NCI-H526 (cell line): ENCODE data around the gene ZNF521.

Experiments
- DNase-seq, 2 experiments: peaks; one replicate each; lab custom pipeline; 2025; lab: John Stamatoyannopoulos, UW

Gene ZNF521

GRCh38 chr18:25075783-25076182, 276.2 kb downstream of the ZNF521 start:
- no peak for DNase-seq

GRCh38 chr18:25075331-25075730, 276.6 kb downstream of the ZNF521 start:
- peak in 1 of 2 experiments; percentile 32 for DNase-seq

GRCh38 chr18:25074925-25075324, 277.0 kb downstream of the ZNF521 start:
- DNase-seq: peak; percentile 18 to 75

- no peak for DNase-seq
Observed at GRCh38 chr18:25072205-25072604, 279.8 kb downstream of the ZNF521 start.

- no peak for DNase-seq
Observed at GRCh38 chr18:25067275-25068025, 284.5 kb downstream of the ZNF521 start.

GRCh38 chr18:25066516-25066915, 285.4 kb downstream of the ZNF521 start:
- DNase-seq: no peak

DNA sequence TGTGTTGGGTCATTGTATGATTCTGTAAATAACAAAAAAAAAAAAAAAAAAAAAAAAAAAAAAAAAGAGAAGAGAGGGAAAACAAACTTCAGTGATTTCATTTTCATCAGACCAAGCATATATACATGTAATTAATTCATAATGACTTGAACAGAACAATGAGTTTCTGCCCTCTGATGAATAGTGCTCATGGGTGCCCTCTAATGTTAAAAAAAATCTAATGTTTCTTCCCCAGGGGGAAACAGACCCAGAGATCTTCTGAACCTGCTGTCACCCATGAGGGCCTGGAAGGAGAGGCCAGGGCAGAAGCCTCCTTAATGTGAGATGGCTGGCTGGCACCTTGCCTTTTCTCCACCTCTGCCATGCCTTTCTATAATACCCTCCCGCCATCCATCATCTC, 289.2 kb downstream of the ZNF521 start:
- no peak for DNase-seq

- no peak for DNase-seq
Observed at GRCh38 chr18:25061395-25061794, 290.6 kb downstream of the ZNF521 start.

DNA sequence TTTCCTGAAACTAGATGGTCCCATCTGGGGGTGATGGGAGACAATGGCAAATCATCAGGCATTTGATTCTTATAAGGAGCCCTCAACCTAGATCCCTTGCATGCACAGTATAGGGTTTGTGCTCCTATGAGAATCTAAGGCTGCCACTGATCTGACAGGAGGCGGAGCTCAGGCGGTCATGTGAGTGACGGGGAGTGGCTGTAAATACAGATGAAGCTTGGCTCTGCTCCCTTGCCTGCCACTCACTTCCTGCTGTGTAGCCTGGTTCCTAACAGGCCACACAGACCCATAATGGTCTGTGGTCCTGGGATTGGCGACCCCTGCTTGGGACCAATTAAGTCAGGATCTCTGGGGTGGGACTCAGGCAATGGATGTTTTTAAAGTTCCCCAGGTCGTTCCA, 293.4 kb downstream of the ZNF521 start:
- no peak for DNase-seq

DNA sequence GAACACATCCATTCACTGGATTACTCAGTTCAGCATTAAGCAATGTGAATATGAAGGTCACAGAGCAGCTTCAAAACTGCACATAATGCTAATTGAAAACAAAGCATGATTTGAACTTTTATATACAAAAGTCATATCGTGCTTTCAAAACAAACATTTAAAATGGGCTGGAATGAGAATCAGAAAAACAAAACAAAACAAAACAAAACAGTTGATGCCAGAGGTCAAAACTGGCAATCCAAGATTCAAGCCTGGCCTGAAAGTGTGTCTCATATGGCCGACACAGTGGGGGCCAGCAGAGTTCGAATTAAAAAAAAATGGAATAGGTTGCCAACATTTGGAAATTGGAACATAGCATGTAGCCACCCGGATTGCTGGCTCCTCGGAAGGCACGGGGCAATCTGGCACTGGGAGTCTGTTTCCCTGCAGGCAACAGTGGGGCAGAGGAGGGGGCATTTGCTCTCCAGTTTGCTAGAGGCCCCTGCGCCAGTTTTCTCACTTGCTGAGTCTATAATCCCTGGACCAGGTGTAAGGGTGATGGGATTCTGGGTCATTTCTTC, 294.4 kb downstream of the ZNF521 start:
- no peak for DNase-seq

- DNase-seq: no peak
Observed at GRCh38 chr18:25056429-25056828, 295.5 kb downstream of the ZNF521 start.

GRCh38 chr18:25055076-25055475, 296.9 kb downstream of the ZNF521 start:
- no peak for DNase-seq

DNA sequence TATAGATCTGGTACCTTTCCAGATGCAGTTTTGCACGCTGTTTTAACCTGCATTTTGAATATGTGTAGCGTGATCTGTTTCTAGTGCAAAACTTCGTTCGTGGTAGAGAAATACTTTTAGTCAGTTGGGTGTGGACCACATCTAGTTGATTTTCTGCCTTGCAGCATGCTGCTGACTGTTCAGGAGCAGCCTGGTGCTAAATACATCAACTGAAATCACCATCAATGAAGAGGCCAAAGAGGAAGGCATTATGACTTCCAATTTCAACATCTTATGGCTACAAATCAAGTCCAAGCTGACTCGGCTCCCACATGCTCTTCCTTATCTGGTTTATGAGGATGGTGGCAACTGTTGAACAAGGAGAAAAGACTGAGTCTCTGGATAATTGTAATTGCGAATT, 298.5 kb downstream of the ZNF521 start:
- DNase-seq: no peak

DNA sequence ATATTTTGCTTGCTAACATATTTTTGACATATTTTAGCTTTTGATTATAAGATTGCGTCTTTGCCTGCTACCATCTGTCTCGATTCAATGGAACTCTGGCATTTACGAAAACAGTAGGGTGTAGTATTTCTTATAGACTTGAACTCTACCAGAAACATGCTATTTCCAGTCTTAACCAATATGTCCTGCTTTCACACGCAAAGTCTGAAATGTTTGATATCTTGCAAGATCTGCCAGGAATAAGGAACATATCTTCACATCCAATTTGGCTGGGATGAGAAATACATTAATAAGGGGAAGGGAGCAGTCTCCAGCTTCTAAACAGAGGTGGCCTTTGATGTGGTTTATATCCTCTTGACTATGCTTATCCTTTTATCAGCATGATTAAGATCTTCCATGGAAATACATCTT, 299.4 kb downstream of the ZNF521 start:
- no peak for DNase-seq

DNA sequence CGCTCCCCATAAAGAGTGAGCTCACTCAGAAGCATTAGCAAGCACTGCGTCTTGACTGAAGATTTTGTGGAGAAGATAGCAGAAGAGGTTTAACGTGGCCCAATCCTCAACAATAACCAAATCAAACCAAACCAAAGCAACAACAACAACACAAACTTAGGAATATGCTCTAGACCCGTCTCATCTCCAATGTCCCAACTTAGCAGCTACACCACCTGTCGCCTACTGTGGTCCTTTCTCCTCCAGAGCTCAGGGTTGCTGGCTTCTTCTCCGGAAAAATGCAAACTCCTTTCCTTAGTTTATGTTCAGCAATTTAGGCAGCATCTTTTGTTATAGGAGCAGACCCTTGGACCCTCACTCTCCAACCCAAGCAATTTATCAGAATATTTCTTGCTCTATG, 301.4 kb downstream of the ZNF521 start:
- no peak for DNase-seq

- DNase-seq: peak in 1 of 2 experiments; percentile 71
Observed at GRCh38 chr18:25047983-25048382, 304.0 kb downstream of the ZNF521 start.

DNA sequence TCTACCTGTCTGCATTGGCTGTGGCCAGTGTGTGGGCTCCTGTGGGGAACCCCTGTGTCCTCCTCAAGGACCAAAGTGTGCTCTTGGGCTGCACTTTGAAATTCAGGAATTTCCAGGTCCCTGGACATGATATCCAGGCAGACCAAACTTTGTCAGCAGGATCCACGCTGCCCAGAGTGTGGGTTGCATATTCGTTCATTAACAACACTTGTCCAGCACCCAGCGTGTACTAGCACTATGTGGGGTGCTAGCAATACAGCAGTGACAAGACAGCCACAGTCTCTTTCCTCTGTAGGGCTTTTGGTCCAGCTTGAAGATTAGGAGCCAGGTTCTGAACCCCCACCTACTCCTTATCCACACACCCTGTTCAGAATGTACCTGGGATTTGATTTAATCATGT, 304.5 kb downstream of the ZNF521 start:
- DNase-seq: no peak

- no peak for DNase-seq
Observed at GRCh38 chr18:25044694-25045093, 307.3 kb downstream of the ZNF521 start.

GRCh38 chr18:25043104-25043503, 308.9 kb downstream of the ZNF521 start:
- no peak for DNase-seq

GRCh38 chr18:25042641-25043051, 309.3 kb downstream of the ZNF521 start:
- no peak for DNase-seq

GRCh38 chr18:25039781-25040180, 312.2 kb downstream of the ZNF521 start:
- DNase-seq: no peak

DNA sequence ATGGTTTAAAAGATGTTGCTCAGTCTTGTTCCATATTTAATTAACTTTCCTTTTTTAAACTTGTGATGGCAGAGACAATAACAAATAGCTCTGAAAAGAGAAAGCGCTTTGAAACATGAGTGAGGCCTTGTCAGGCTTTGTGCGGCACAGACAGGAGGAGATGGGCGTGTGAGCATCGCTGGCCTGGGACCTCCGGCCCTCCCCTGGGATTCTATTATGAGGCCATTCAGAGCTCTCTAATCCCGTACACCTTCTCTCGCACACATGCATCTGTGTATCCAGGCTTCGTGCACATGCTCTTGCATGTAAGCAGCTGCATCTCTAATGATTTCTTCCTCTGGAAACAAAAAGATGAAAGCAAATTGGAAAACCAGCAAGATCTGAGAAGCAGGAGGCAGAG, 313.7 kb downstream of the ZNF521 start:
- no peak for DNase-seq

GRCh38 chr18:25033747-25034471, 318.1 kb downstream of the ZNF521 start:
- DNase-seq: no peak
